K562 (cell line): ENCODE results near the gene FSTL4. TPM values are rescaled to one million over a fixed set of nuclear protein-coding genes. Genes with fewer than 3 reads are reported as not detected.

ENCODE experiments used
- ATAC-seq: fragments of 200-7000 bp; cut with Tn5 transposase; 3 replicates; pipeline ENCODE4 v1.9.1; 2020; ENCODE audit warnings: moderate library complexity
- BruUV-seq: library from RNA; stranded (reverse); fragments of 400-500 nt; replicated peaks from 2 replicates; lab custom pipeline; 2021; lab: Mats Ljungman, UMichigan
- CTCF ChIA-PET: fragments of 300-600 bp; formaldehyde crosslinking; extraction: SDS; loops from one replicate; lab custom pipeline; 2021; ENCODE audit warnings: low intra/inter-chr PET ratio; lab: Yijun Ruan, JAX
- POLR2A ChIA-PET: fragments of 300-600, 350-650 bp; sonication (Branson Sonifier 250); formaldehyde crosslinking; extraction: SDS; loops from one replicate; lab custom pipeline; 2021; ENCODE audit warnings: antibody characterized with exemption, inconsistent platforms; lab: Yijun Ruan, JAX
- DNase-seq, 4 experiments: peaks; one replicate each; pipeline versions ENCODE4 v3.0.0 to v3.0.0-alpha.2; 2011 to 2018; ENCODE audit warnings: low spot score in 3 of 4, mixed read lengths in 3 of 4; ENCODE audit errors: extremely low read depth in 1 of 4
- FAIRE-seq: peaks from 2 replicates; lab custom pipeline; 2011; peaks lifted over from hg19 to GRCh38; lab: Jason Lieb, UNC
- H2AFZ ChIP-seq: 2 replicates; pipeline ENCODE4 v1.6.0; 2011; ENCODE audit warnings: low read depth, low read length, control low read depth, inconsistent platforms
- H3K27ac ChIP-seq: fragments of 200-600 bp; 3 replicates; pipeline ENCODE4 v1.8.0; 2011; ENCODE audit warnings: low read depth, mild to moderate bottlenecking, control low read depth, inconsistent platforms, low read length, moderate library complexity, mixed read lengths; ENCODE audit errors: extremely low read depth
- H3K27me3 ChIP-seq, 2 experiments: fragments of 300-600 bp in 1 of 2; 2 replicates in 1 of 2; 3 replicates in 1 of 2; pipeline versions ENCODE4 v1.6.0 to v1.8.0; 2011; ENCODE audit warnings: inconsistent platforms in 2 of 2, low read length in 2 of 2, mild to moderate bottlenecking in 1 of 2, mixed read lengths in 1 of 2, moderate library complexity in 1 of 2; ENCODE audit not compliant: control insufficient read depth in 2 of 2, insufficient read depth in 2 of 2
- H3K36me3 ChIP-seq: fragments of 300-600 bp; 3 replicates; pipeline ENCODE4 v1.8.0; 2011; ENCODE audit warnings: mild to moderate bottlenecking, low read length, inconsistent platforms; ENCODE audit not compliant: control insufficient read depth, insufficient read depth
- H3K4me1 ChIP-seq, 2 experiments: fragments of 200-600 bp in 1 of 2; replicated peaks in 1 of 2; 2 replicates in 1 of 2; 3 replicates in 1 of 2; pipeline versions ENCODE4 v1.5.1 to v1.8.0; 2011; ENCODE audit warnings: inconsistent platforms in 2 of 2, low read length in 2 of 2, mild to moderate bottlenecking in 1 of 2, mixed read lengths in 1 of 2, moderate library complexity in 1 of 2; ENCODE audit not compliant: control insufficient read depth in 2 of 2, insufficient read depth in 2 of 2
- H3K4me2 ChIP-seq: 2 replicates; pipeline ENCODE4 v1.6.1; 2011; ENCODE audit warnings: low read length, control low read depth, inconsistent platforms, mixed read lengths; ENCODE audit not compliant: insufficient read depth
- H3K4me3 ChIP-seq: fragments of 200-600 bp; sonication (generic), shearing (Covaris generic); 2 replicates; pipeline ENCODE4 v1.5.1; 2016; ENCODE audit warnings: control low read depth, inconsistent platforms
- H3K79me2 ChIP-seq: fragments of 200-600 bp; 3 replicates; pipeline ENCODE4 v1.8.0; 2011; ENCODE audit warnings: low read length, inconsistent platforms; ENCODE audit not compliant: control insufficient read depth, insufficient read depth
- H3K9ac ChIP-seq, 2 experiments: 2 replicates each; pipeline versions ENCODE4 v1.6.0 to v1.6.1; 2011; ENCODE audit warnings: low read depth in 2 of 2, low read length in 2 of 2, control low read depth in 1 of 2, inconsistent platforms in 1 of 2, mild to moderate bottlenecking in 1 of 2, mixed read lengths in 1 of 2; ENCODE audit not compliant: insufficient read depth in 1 of 2
- H3K9me1 ChIP-seq: one replicate; pipeline ENCODE4 v1.6.0; 2011; ENCODE audit warnings: inconsistent platforms, mild to moderate bottlenecking, low read length, moderate library complexity; ENCODE audit not compliant: control insufficient read depth, insufficient read depth
- H3K9me3 ChIP-seq: replicated peaks from 2 replicates; pipeline ENCODE4 v1.5.1; 2011; ENCODE audit warnings: low read depth, low read length, inconsistent platforms; ENCODE audit not compliant: control insufficient read depth, insufficient read depth
- H4K20me1 ChIP-seq: replicated peaks from 2 replicates; pipeline ENCODE4 v1.6.1; 2011; ENCODE audit warnings: low read length, inconsistent platforms, mixed read lengths; ENCODE audit not compliant: control insufficient read depth, insufficient read depth
- BCOR ChIP-seq: fragments of 450-650 bp; IDR thresholded peaks from 2 replicates; pipeline ENCODE4 v1.6.1; 2016
- CHD4 ChIP-seq: fragments of 200-600 bp; sonication (generic); IDR thresholded peaks from 3 replicates; pipeline ENCODE4 v1.6.1; 2012; ENCODE audit warnings: low read depth, mild to moderate bottlenecking, mixed read lengths, low read length, inconsistent platforms; ENCODE audit not compliant: insufficient read depth, insufficient replicate concordance, poor library complexity, severe bottlenecking
- ERF ChIP-seq: fragments of 450-650 bp; formaldehyde crosslinking; IDR thresholded peaks from 2 replicates; pipeline ENCODE4 v1.4.0; 2020; ENCODE audit warnings: mild to moderate bottlenecking, mixed read lengths
- EZH2 ChIP-seq: IDR thresholded peaks from 2 replicates; pipeline ENCODE4 v1.6.1; 2012; ENCODE audit warnings: low read depth, mild to moderate bottlenecking, inconsistent platforms, low read length, borderline replicate concordance
- GABPB1 ChIP-seq: sonication (generic); formaldehyde crosslinking; IDR thresholded peaks from 2 replicates; pipeline ENCODE4 v1.8.0; 2022; ENCODE audit warnings: mild to moderate bottlenecking, missing genetic modification reagents
- HMBOX1 ChIP-seq: sonication (generic); IDR thresholded peaks from 2 replicates; pipeline ENCODE4 v1.6.1; 2016
- NELFE ChIP-seq: IDR thresholded peaks from 2 replicates; pipeline ENCODE4 v1.6.1; 2011; ENCODE audit warnings: mild to moderate bottlenecking; ENCODE audit not compliant: insufficient read depth, insufficient read length
- PRDM10 ChIP-seq: fragments of 450-650 bp; IDR thresholded peaks from 2 replicates; pipeline ENCODE4 v1.6.1; 2018; ENCODE audit not compliant: partially characterized antibody
- RB1 ChIP-seq: fragments of 450-650 bp; IDR thresholded peaks from 2 replicates; pipeline ENCODE4 v1.6.1; 2017; ENCODE audit warnings: low read depth, mild to moderate bottlenecking
- TARDBP ChIP-seq: fragments of 450-650 bp; IDR thresholded peaks from 2 replicates; pipeline ENCODE4 v1.6.1; 2016
- ZFP1 ChIP-seq: fragments of 450-650 bp; formaldehyde crosslinking; IDR thresholded peaks from 2 replicates; pipeline ENCODE4 v1.4.0; 2020; ENCODE audit warnings: mild to moderate bottlenecking, mixed read lengths
- ZNF584 ChIP-seq: fragments of 200-800 bp; sonication (Bioruptor generic); IDR thresholded peaks from 2 replicates; pipeline ENCODE4 v1.6.1; 2016; ENCODE audit warnings: low read depth, mild to moderate bottlenecking, missing genetic modification characterization, missing compliant biosample characterization
- WGBS: fragments of 100-300 bp; shearing (Covaris generic); methylation state at CpG from one replicate; pipeline ENCODE4 v1.1.6; 2016; ENCODE audit warnings: low coverage, mixed read lengths; ENCODE audit not compliant: insufficient coverage; ENCODE audit errors: missing lambda C conversion rate; 5-methylcytosine and 5-hydroxymethylcytosine counted together
- in situ Hi-C: fragments of 300-500 bp; cut with MboI; formaldehyde crosslinking; loops from 4 replicates; pipeline ENCODE4 v1.15.0; 2018; ENCODE audit warnings: inconsistent platforms, mixed read lengths
- intact Hi-C: fragments of 100-400 bp; cut with micrococcal nuclease; formaldehyde crosslinking; loops from 2 replicates; pipeline ENCODE4 v1.14.2; 2022
- polyA plus RNA-seq, 8 experiments: library from polyadenylated mRNA; depleted of rRNA in 4 of 8; stranded (reverse) in 5 of 8; unstranded in 3 of 8; fragments of >200 nt; fragmentation: Nextera tagmentation in 2 of 8; fragmentation: Illumina TruSeq in 1 of 8; extraction: Ambion mirVana in 2 of 8; extraction: Trizol in 1 of 8; gene quantifications; 2 replicates each; pipeline versions ENCODE4 v1.2.1 to v1.2.3, GENCODE V29; 2011 to 2014; ENCODE audit warnings: inconsistent platforms in 1 of 8, missing spikeins in 1 of 8
- total RNA-seq, 7 experiments: library from RNA; depleted of rRNA in 6 of 7; stranded (reverse); fragments of >200 nt in 6 of 7; fragmentation: Illumina TruSeq in 2 of 7; extraction: Trizol in 2 of 7; gene quantifications; 2 replicates each; pipeline versions ENCODE4 v1.2.1 to v1.2.3, GENCODE V29; 2011 to 2021; ENCODE audit warnings: low replicate concordance in 1 of 7

Gene FSTL4
- total and polyA plus RNA-seq, 9 of the 15 experiments (the other 6 are each of a cell fraction or from before 2014, with no cell fraction given) = 0.08 to 0.18 (median 0.10) TPM; not detected in 5

- no peak overlapping the region for H3K27ac ChIP-seq
- no peaks in the 10 kb centered on the region for H4K20me1 ChIP-seq
- no peaks in the 10 kb centered on the region for H3K9me1 ChIP-seq
- H3K36me3 ChIP-seq = no peaks in the 10 kb centered on the region
- H3K9me3 ChIP-seq = no peaks in the 10 kb centered on the region
- TF ChIP-seq NELFE (no peak), ZFP1 (CRISPR knock-in tag) (no peak), PRDM10 (no peak), ZNF584 (CRISPR knock-in tag) (no peak), GABPB1 (CRISPR knock-in tag) (no peak), ERF (no peak), BCOR (no peak), RB1 (no peak), TARDBP (no peak), HMBOX1 (no peak), CHD4 (no peak), EZH2 (no peak)
- TF ChIP-seq, all 486 proteins: peak for 0
- no peaks in the 10 kb centered on the region; a peak in 1 of 5 replicates for H3K4me1 ChIP-seq
- H3K27me3 ChIP-seq = peaks cover 9 to 37% of the 10 kb centered on the region in 2 experiments; a peak in 4 of 5 replicates
- ChIA-PET CTCF (no interaction called here), POLR2A (interaction anchor here (0.6 to 1.4 kb wide), 5 partner anchors 10 to 21 kb away, joined by 3 to 7 read pairs (median 7); no protein-coding TSS in a partner anchor)
- DNase-seq (no peak), FAIRE-seq (no peak), ATAC-seq (no peak)
- H3K4me2 ChIP-seq = no peak overlapping the region
- 8% methylated on average over 12 of the region's 12 CpGs for WGBS
- intact Hi-C loops = no loop called here
- no peaks in the 10 kb centered on the region for H3K79me2 ChIP-seq
- BruUV-seq = no TSS peak
- no peak overlapping the region for H3K4me3 ChIP-seq
- in situ Hi-C loops = no loop called here
- no peak overlapping the region for H3K9ac ChIP-seq
- no peak overlapping the region for H2AFZ ChIP-seq
Observed at GRCh38 chr5:133220851-133221674, 391.3 kb downstream of the FSTL4 start.
